Vagina (tissue), 2 donors: Measurements from ENCODE around the gene USH2A.

Experiments
- CTCF ChIP-seq, 3 experiments: fragments of 450-650 bp in 2 of 3; fragments of 200-600 bp in 1 of 3; sonication (generic) in 1 of 3; IDR thresholded peaks; one replicate each; pipeline ENCODE4 v1.5.1; 2017 to 2019; ENCODE audit warnings: antibody characterized with exemption in 3 of 3, mild to moderate bottlenecking in 2 of 3, moderate library complexity in 2 of 3
- POLR2A ChIP-seq, 2 donors: fragments of 450-650 bp; IDR thresholded peaks; one replicate each; pipeline ENCODE4 v1.6.1; 2017; ENCODE audit warnings: antibody characterized with exemption in 2 of 2, mild to moderate bottlenecking in 2 of 2, moderate library complexity in 2 of 2
- POLR2AphosphoS5 ChIP-seq, 2 donors: sonication (generic); formaldehyde crosslinking; IDR thresholded peaks; one replicate each; pipeline ENCODE4 v1.9.0; 2017; ENCODE audit warnings: antibody characterized with exemption in 2 of 2, mild to moderate bottlenecking in 2 of 2, low read depth in 1 of 2; ENCODE audit not compliant: insufficient read depth in 1 of 2

GRCh38 chr1:216466162-216466801 lies 43.0 kb upstream of the USH2A start:
- TF ChIP-seq CTCF (IDR thresholded peaks at IDR 0.05), result no peak
- no peak for TF ChIP-seq POLR2AphosphoS5 (IDR thresholded peaks at IDR 0.05; ENCODE audit: insufficient read depth in 1 of 2, low read depth in 1 of 2)
- TF ChIP-seq POLR2A (IDR thresholded peaks at IDR 0.05), result no peak
